Astrocyte (in vitro differentiated cells and primary cell): ENCODE measurements around the gene SPATA20.

ENCODE experiments used
- CTCF ChIP-seq: IDR thresholded peaks from 2 replicates; pipeline ENCODE4 v1.5.1; 2011; ENCODE audit warnings: low read depth, mild to moderate bottlenecking, inconsistent platforms, low read length, moderate library complexity; ENCODE audit not compliant: insufficient read depth
- EZH2 ChIP-seq: IDR thresholded peaks from 2 replicates; pipeline ENCODE4 v1.6.1; 2012; ENCODE audit warnings: mild to moderate bottlenecking, low read length, inconsistent platforms; ENCODE audit not compliant: insufficient read depth

- no peak for TF ChIP-seq EZH2
- no peak for TF ChIP-seq CTCF
Observed at GRCh38 chr17:50548831-50549230, 1.9 kb downstream of the SPATA20 start.
